IPS-NIHi7 (cell line): ENCODE data around the gene MMP8.
"Not testable (repeated sequence)": the region's sequence is repeated elsewhere in the genome, so short reads cannot be mapped to it uniquely, and the experiment has no call there.

ENCODE experiments used
- DNase-seq: peaks from one replicate; pipeline ENCODE4 v3.0.0; 2012; ENCODE audit warnings: mixed read lengths; ENCODE audit errors: extremely low spot score

MMP8 gene, protein sequence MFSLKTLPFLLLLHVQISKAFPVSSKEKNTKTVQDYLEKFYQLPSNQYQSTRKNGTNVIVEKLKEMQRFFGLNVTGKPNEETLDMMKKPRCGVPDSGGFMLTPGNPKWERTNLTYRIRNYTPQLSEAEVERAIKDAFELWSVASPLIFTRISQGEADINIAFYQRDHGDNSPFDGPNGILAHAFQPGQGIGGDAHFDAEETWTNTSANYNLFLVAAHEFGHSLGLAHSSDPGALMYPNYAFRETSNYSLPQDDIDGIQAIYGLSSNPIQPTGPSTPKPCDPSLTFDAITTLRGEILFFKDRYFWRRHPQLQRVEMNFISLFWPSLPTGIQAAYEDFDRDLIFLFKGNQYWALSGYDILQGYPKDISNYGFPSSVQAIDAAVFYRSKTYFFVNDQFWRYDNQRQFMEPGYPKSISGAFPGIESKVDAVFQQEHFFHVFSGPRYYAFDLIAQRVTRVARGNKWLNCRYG

DNA sequence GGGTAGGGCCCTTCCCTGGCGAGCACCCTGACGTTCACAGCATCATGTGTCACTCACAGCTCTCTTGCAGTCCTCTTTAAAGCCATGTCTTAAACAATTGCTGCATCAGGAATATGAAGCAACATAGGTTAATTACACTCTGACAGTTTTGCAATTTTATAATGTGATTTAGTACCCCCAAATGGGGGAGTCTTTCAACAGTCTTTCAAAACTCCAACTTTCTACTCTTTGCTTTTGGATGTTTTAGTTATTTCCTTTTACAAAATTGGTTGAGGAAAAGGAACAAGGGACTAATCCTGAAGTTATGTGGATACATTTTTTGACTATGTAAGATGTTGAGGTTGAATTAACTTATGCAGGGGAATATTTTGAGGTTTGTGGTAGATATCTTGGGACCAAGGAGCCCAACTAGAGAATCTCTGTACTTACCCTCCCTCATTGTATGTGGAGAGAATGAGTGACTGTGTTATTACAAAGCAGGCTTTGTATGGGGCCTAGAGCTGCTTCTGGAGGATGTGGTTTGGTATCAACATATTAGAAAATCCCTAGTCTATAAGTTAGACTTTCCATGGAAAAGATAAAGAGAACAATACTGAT lies at the start of gene MMP8:
MMP8 (minus strand) TSS at position 51 of the 597 bp plus-strand sequence. CDS start 99 bp downstream, outside the sequence.
- no peak for DNase-seq

DNA sequence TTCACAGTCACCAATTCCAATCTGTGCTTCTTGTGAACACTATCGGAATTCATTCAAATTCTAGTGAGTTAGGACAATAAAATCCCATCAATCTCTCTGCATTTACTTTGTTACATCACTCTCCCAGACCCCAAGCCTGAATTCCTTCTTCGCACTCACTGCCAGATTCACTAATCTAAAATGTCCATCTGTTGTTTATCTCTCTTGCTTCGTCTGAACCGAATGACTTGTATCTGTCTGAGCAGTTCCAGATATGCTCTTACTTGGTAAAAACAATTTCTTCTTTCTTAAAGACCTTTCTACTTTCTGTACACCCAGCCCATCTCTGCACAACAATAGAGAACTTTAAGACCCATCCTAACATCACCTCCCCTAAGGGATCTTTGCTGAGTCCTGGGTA lies 48.6 kb upstream of the MMP8 start:
- no peak for DNase-seq

GRCh38 chr11:102771351-102771750 lies 46.6 kb upstream of the MMP8 start:
- no peak for DNase-seq

- no peak for DNase-seq
Measured at GRCh38 chr11:102770191-102770590, 45.4 kb upstream of the MMP8 start.

DNA sequence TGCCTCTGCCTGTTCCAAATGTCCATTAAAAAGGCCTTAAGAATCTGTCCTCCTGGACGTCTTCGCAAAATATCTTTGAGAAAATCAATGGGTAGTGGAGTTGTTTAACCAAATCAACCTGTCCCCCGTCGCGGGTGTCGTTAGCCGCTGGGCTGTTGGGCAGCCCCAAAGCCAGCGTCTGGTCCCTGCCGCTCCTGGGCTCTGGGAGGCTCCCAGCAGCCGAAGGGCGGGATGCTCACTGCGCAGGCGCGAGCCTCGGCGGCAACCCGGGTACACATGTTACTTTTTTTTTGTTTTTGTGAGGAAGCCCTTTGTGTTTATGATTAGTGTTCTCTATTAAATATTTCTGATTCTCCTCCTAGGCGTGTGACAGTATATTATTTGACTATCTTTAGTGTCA lies 43.0 kb upstream of the MMP8 start:
- DNase-seq: no peak

GRCh38 chr11:102763440-102763839 lies 38.7 kb upstream of the MMP8 start:
- no peak for DNase-seq

DNA sequence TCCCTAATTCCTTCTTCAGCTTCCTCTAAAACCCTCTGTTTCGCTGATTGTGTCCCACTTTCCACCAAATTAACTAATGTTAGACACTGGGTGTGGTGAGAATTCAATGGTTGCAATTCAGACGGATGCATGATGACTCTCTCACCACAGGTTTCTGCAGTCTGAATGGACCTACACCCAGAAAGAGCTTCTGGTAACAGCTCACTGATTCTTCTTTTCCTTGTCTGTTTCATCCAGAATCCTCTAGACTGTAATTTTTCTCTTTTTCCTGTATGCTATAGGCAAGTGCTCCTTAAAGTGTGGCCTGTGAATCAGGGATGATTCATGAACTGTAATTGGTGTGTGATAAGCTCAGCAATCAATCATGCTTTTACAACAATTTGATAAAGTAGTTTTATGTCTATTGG lies 37.6 kb upstream of the MMP8 start:
- no peak for DNase-seq

DNA sequence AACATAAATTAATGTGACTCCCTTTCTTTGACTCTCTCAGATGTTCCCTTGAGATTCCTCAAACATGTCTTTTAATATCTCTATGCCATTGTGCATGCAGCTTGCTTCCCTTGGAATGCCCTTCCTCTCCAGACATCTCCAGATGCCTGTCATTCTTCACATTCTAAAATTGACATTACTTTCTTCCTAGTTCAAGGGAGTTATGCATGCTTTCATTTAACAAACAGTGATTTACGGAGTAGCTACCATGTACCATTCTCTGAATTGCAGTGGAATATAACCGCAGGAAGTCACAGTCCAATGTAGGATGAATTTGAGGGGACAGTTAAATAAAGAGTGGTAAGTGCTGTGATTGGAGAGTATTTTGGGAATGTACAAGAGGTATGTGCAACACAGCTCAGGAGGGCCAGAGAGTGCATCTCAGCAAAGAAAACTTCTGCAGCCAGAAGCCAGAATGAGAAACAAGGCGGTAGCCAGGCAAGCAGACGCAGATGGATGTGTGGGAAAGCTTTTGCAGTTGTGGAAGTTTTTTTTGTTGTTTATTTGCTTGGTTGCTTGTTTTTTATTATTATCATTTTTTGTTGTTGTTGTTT lies 37.0 kb upstream of the MMP8 start:
- DNase-seq: no peak

DNA sequence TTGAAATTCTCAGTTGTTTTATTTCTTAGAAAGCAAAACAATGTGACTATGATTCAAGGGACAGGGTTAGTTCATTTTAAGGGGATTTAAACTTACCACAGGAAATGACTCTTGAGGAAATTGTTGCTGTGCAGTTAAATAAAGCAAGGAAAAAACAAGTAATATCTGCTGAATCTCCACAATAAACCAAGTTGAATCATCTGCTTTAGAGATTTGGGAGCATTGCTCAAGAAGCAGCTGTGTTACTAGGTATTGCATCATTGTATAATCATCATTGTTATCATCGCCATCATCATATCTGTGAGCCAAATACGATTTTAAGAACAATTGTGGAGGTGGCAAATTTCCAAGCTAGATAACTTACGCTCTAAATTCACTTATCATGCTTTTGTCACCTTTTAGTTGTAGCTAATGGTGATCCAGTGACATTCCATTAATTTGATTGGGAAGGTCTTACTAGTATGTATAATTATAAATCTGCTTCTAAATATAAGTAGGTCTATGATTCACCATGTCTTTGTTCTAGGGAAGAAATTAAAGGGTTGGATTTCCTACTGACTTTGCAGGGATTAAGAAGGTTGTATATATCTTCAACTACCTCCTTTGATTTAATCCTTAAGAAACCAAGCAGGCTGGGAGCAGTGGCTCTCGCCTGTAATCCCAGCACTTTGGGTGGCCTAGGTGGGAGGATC lies 35.7 kb upstream of the MMP8 start:
- DNase-seq: no peak

DNA sequence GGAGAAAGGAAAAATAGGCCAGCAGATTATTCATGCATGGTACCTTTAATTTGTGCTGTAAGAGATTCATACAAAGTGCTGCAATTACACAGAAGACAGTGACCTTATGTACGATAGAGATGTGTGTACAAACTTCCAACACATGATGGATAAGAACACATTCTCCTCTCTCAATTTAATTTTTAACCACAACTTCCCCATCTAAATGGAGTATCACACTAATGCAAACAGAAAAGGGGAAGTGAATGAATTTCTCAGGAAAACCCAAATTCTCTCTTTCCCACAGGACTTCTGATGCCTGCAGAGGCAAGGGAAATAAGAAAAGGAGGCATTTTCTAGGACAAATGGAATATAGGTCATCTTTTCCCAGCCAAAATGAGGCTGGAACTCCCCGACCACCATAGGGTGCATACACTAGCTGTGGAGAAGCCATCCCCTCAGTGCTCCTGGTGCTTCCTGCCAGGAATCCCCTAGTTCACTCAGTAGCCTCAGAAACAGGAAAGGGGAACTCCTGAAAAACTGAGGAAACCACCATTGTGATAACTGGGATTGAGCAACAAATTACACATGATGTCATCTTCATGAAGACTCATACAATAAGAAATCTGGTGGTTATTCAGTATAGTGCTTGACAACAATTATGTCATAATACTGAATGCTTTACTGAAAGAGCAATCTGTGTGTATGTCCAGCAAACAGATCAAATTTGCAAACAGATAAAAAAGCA lies 33.2 kb upstream of the MMP8 start:
- DNase-seq: no peak

GRCh38 chr11:102753267-102753666 lies 28.5 kb upstream of the MMP8 start:
- DNase-seq: no peak

GRCh38 chr11:102751673-102752072 lies 26.9 kb upstream of the MMP8 start:
- no peak for DNase-seq

DNA sequence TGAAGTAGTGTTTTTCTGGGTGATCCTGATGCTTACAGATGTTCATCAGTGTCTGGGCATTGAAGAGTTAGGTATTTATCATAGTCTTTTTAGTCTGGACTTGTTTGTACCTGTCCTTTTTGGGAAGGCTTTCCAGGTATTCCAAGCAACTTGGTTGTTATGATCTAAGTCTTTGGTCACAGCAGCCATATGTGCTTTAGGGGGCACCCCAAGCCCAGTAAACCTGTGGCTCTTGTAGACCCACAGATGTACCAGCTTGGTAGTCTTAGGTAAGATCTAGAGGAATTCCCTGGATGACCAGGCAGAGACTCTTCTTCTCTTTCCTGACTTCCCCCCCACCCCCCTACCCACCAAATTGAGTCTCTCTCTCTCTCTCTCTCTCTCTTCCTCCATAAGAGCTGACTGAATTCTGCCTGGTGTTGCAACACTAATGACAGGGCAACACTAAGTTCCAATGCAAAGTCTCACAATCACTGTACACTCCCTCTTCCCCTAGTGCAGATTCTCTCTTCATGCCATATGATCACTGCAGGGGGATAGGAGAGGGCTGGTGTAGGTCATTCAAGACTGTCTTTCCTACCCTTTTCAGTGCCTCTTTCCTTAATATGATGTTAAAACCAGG lies 24.5 kb upstream of the MMP8 start:
- no peak for DNase-seq

GRCh38 chr11:102746746-102747578 lies 22.2 kb upstream of the MMP8 start:
- DNase-seq: not testable (repeated sequence)

DNA sequence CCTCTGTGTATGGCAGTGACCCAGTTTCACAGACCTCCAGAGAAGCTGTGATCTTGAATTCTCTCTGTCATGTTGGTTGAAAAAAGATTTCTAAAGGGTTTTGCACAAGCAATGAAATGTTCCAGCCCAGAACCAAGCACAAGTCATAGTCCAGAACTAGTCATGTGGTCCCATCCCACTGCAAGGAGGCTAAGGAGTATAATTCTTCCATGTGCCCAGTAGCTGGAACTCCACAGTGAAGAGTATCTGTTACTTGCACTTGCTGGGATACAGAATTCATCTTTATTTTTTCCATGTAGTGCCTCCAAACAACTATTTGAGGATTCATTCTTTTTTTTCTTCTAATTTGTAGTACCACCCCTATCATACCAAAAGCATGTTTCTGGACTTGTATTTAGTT lies 9.9 kb upstream of the MMP8 start:
- no peak for DNase-seq

GRCh38 chr11:102733232-102733875 lies 8.6 kb upstream of the MMP8 start:
- peak; percentile 85 for DNase-seq

GRCh38 chr11:102730944-102731343 lies 6.2 kb upstream of the MMP8 start:
- DNase-seq: not testable (repeated sequence)

GRCh38 chr11:102729849-102730815 lies 5.4 kb upstream of the MMP8 start:
- no peak for DNase-seq

DNA sequence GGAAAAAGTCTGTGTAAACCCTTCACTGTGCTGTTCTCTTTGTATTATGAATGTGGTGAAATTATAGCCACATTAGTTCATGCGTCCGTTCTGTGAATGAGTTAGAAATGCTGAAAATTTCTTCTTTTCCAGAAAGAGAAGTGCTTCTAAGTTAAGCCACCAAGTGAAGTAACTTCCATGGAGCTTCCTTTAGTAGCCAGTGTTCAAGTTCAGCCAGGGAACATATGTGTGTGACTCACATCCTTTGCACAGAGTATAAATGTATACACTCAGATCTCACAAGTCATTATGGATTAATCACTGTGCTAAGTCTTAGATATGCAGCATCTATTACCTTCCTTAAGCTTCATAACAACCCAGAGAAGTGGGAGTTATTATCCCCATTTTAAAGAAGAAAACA lies 3.1 kb upstream of the MMP8 start:
- no peak for DNase-seq
